ENCODE results near the gene GIPC1.
A peak's percentile ranks its signal among the peaks of the same experiment; 100 is the strongest.
"Not testable (repeated sequence)": the region's sequence is repeated elsewhere in the genome, so short reads cannot be mapped to it uniquely, and the experiment has no call there.

Gene GIPC1

GRCh38 chr19:14541979-14542378 is 46.1 kb upstream of the GIPC1 start:
- H4K5ac ChIP-seq (ENCODE audit: low read length); H2BK5ac ChIP-seq (ENCODE audit: low read length); H3K18ac ChIP-seq (ENCODE audit: low read length); H3K27me3 ChIP-seq (ENCODE audit: insufficient read depth, low read length, poor library complexity); H2AK5ac ChIP-seq (ENCODE audit: low read length); H3K9ac ChIP-seq (ENCODE audit: low read length); H3K23ac ChIP-seq (ENCODE audit: low read length); H3K4me2 ChIP-seq (ENCODE audit: low read length); H3K4me3 ChIP-seq (ENCODE audit: low read length); H2BK15ac ChIP-seq (replicated peaks; ENCODE audit: low read depth); H3K4me1 ChIP-seq (ENCODE audit: control insufficient read depth, low read depth, low read length); H3K4ac ChIP-seq (ENCODE audit: low read depth, low read length); H3K36me3 ChIP-seq (ENCODE audit: control insufficient read depth, insufficient read depth, low read length); H3K56ac ChIP-seq (ENCODE audit: low read length); H4K8ac ChIP-seq (ENCODE audit: low read depth, low read length); H3K79me2 ChIP-seq (ENCODE audit: control insufficient read depth, insufficient read depth, low read length); H3K27ac ChIP-seq (ENCODE audit: low read depth, low read length); DNase-seq; H2BK120ac ChIP-seq (ENCODE audit: low read depth, low read length): not testable (repeated sequence)
- peaks cover 20% of the 10 kb centered on the region for H3K79me1 ChIP-seq (ENCODE audit: low read length)
- no CpG with 5 or more reads among the region's 5 CpGs for WGBS (ENCODE audit: extremely low coverage, insufficient coverage, low lambda C conversion rate)

GRCh38 chr19:14540741-14541525 is 45.0 kb upstream of the GIPC1 start:
- Histone ChIP-seq H3K27ac (ENCODE audit: low read depth, low read length) (no peak overlapping the region), H3K9ac (ENCODE audit: low read length) (no peak overlapping the region), H3K79me2 (ENCODE audit: control insufficient read depth, insufficient read depth, low read length) (peaks cover 6% of the 10 kb centered on the region), H3K27me3 (ENCODE audit: insufficient read depth, low read length, poor library complexity) (no peaks in the 10 kb centered on the region), H3K56ac (ENCODE audit: low read length) (no peak overlapping the region), H3K18ac (ENCODE audit: low read length) (no peak overlapping the region), H3K79me1 (ENCODE audit: low read length) (peaks cover 23% of the 10 kb centered on the region), H3K4me2 (ENCODE audit: low read length) (no peak overlapping the region), H2BK15ac (replicated peaks; ENCODE audit: low read depth) (no peak overlapping the region), H4K8ac (ENCODE audit: low read depth, low read length) (no peak overlapping the region), H3K4ac (ENCODE audit: low read depth, low read length) (no peak overlapping the region), H3K23ac (ENCODE audit: low read length) (no peak overlapping the region), H2BK120ac (ENCODE audit: low read depth, low read length) (no peak overlapping the region), H2BK5ac (ENCODE audit: low read length) (no peak overlapping the region), H3K4me1 (ENCODE audit: control insufficient read depth, low read depth, low read length) (peaks cover 10% of the 10 kb centered on the region), H2AK5ac (ENCODE audit: low read length) (no peak overlapping the region), H3K4me3 (ENCODE audit: low read length) (no peak overlapping the region), H4K5ac (ENCODE audit: low read length) (no peak overlapping the region), H3K36me3 (ENCODE audit: control insufficient read depth, insufficient read depth, low read length) (no peaks in the 10 kb centered on the region)
- WGBS (ENCODE audit: extremely low coverage, insufficient coverage, low lambda C conversion rate): no CpG with 5 or more reads among the region's 19 CpGs
- no peak for DNase-seq

- Histone ChIP-seq H3K4me2 (ENCODE audit: low read length) (peak overlapping the region; percentile 48), H3K18ac (ENCODE audit: low read length) (no peak overlapping the region), H3K23ac (ENCODE audit: low read length) (no peak overlapping the region), H3K56ac (ENCODE audit: low read length) (no peak overlapping the region), H4K5ac (ENCODE audit: low read length) (no peak overlapping the region), H2AK5ac (ENCODE audit: low read length) (no peak overlapping the region), H3K27me3 (ENCODE audit: insufficient read depth, low read length, poor library complexity) (no peaks in the 10 kb centered on the region), H3K4me3 (ENCODE audit: low read length) (no peak overlapping the region), H3K79me2 (ENCODE audit: control insufficient read depth, insufficient read depth, low read length) (peaks cover 12% of the 10 kb centered on the region), H3K9ac (ENCODE audit: low read length) (no peak overlapping the region), H3K4ac (ENCODE audit: low read depth, low read length) (no peak overlapping the region), H3K27ac (ENCODE audit: low read depth, low read length) (no peak overlapping the region), H3K36me3 (ENCODE audit: control insufficient read depth, insufficient read depth, low read length) (no peaks in the 10 kb centered on the region), H3K4me1 (ENCODE audit: control insufficient read depth, low read depth, low read length) (peaks cover 9% of the 10 kb centered on the region), H4K8ac (ENCODE audit: low read depth, low read length) (no peak overlapping the region), H2BK120ac (ENCODE audit: low read depth, low read length) (no peak overlapping the region), H2BK15ac (replicated peaks; ENCODE audit: low read depth) (no peak overlapping the region), H2BK5ac (ENCODE audit: low read length) (no peak overlapping the region), H3K79me1 (ENCODE audit: low read length) (peaks cover 22% of the 10 kb centered on the region)
- DNase-seq: peak; percentile 99
- WGBS (ENCODE audit: extremely low coverage, insufficient coverage, low lambda C conversion rate): no CpG with 5 or more reads among the region's 24 CpGs
Observed at GRCh38 chr19:14536926-14537692, 41.2 kb upstream of the GIPC1 start.

DNA sequence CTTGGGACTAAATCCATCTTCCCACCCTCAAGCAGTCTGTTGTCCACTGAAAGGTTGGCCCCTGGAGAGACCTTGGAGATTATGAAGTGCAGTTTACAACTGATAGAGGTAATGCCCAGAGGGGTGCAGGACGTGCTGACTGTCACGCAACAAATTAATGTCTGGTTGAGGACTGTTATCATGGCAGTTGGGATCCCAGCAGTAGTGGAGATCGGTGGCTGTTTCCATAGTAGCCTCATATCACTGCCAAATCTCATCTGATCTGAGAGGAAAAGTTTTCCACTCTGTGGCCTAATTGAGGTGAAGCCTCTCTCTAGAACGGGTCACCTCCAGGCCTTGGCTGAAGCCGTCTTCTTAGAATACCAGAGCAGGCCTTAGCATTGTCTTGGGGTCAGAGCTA is 37.5 kb upstream of the GIPC1 start:
- Histone ChIP-seq H3K9ac (ENCODE audit: low read length) (no peak overlapping the region), H3K56ac (ENCODE audit: low read length) (no peak overlapping the region), H2BK15ac (replicated peaks; ENCODE audit: low read depth) (no peak overlapping the region), H3K79me1 (ENCODE audit: low read length) (peaks cover 20% of the 10 kb centered on the region), H3K4me3 (ENCODE audit: low read length) (no peak overlapping the region), H3K27ac (ENCODE audit: low read depth, low read length) (no peak overlapping the region), H2BK120ac (ENCODE audit: low read depth, low read length) (no peak overlapping the region), H3K4me1 (ENCODE audit: control insufficient read depth, low read depth, low read length) (peaks cover 9% of the 10 kb centered on the region), H3K4ac (ENCODE audit: low read depth, low read length) (no peak overlapping the region), H3K4me2 (ENCODE audit: low read length) (no peak overlapping the region), H3K27me3 (ENCODE audit: insufficient read depth, low read length, poor library complexity) (no peaks in the 10 kb centered on the region), H2AK5ac (ENCODE audit: low read length) (no peak overlapping the region), H3K18ac (ENCODE audit: low read length) (no peak overlapping the region), H3K79me2 (ENCODE audit: control insufficient read depth, insufficient read depth, low read length) (peaks cover 26% of the 10 kb centered on the region), H3K23ac (ENCODE audit: low read length) (no peak overlapping the region), H4K8ac (ENCODE audit: low read depth, low read length) (no peak overlapping the region), H2BK5ac (ENCODE audit: low read length) (no peak overlapping the region), H4K5ac (ENCODE audit: low read length) (no peak overlapping the region), H3K36me3 (ENCODE audit: control insufficient read depth, insufficient read depth, low read length) (no peaks in the 10 kb centered on the region)
- DNase-seq: no peak
- WGBS (ENCODE audit: extremely low coverage, insufficient coverage, low lambda C conversion rate): no CpG with 5 or more reads among the region's 5 CpGs

- H4K8ac ChIP-seq (ENCODE audit: low read depth, low read length): no peak overlapping the region
- no peak for DNase-seq
- no peak overlapping the region for H3K9ac ChIP-seq (ENCODE audit: low read length)
- no peak overlapping the region for H3K4me2 ChIP-seq (ENCODE audit: low read length)
- no peaks in the 10 kb centered on the region for H3K4me1 ChIP-seq (ENCODE audit: control insufficient read depth, low read depth, low read length)
- H4K5ac ChIP-seq (ENCODE audit: low read length): no peak overlapping the region
- no peak overlapping the region for H3K56ac ChIP-seq (ENCODE audit: low read length)
- H3K79me1 ChIP-seq (ENCODE audit: low read length): peaks cover 13% of the 10 kb centered on the region
- no CpG with 5 or more reads among the region's 3 CpGs for WGBS (ENCODE audit: extremely low coverage, insufficient coverage, low lambda C conversion rate)
- no peak overlapping the region for H2BK15ac ChIP-seq (replicated peaks; ENCODE audit: low read depth)
- no peaks in the 10 kb centered on the region for H3K27me3 ChIP-seq (ENCODE audit: insufficient read depth, low read length, poor library complexity)
- H2BK120ac ChIP-seq (ENCODE audit: low read depth, low read length): no peak overlapping the region
- no peak overlapping the region for H2AK5ac ChIP-seq (ENCODE audit: low read length)
- no peak overlapping the region for H3K18ac ChIP-seq (ENCODE audit: low read length)
- no peak overlapping the region for H3K23ac ChIP-seq (ENCODE audit: low read length)
- peaks cover 20% of the 10 kb centered on the region for H3K79me2 ChIP-seq (ENCODE audit: control insufficient read depth, insufficient read depth, low read length)
- no peak overlapping the region for H3K27ac ChIP-seq (ENCODE audit: low read depth, low read length)
- no peak overlapping the region for H3K4me3 ChIP-seq (ENCODE audit: low read length)
- H3K4ac ChIP-seq (ENCODE audit: low read depth, low read length): no peak overlapping the region
- H3K36me3 ChIP-seq (ENCODE audit: control insufficient read depth, insufficient read depth, low read length): no peaks in the 10 kb centered on the region
- no peak overlapping the region for H2BK5ac ChIP-seq (ENCODE audit: low read length)
Observed at GRCh38 chr19:14530506-14530905, 34.6 kb upstream of the GIPC1 start.

Measured in mesendoderm (in vitro differentiated cells).